Activated gamma-delta T cell treated with anti-CD3 and anti-CD28 coated beads, Interleukin-2, amount 50 U/mL, for 16 hours (primary cell): ENCODE data around the gene ZNF383.
A peak's percentile ranks its signal among the peaks of the same experiment; 100 is the strongest.
"Not testable (repeated sequence)": the region's sequence is repeated elsewhere in the genome, so short reads cannot be mapped to it uniquely, and the experiment has no call there.

Experiments
- DNase-seq: peaks from one replicate; pipeline ENCODE4 v3.0.0-alpha.2; 2020; ENCODE audit warnings: low read depth

ZNF383 gene

DNA sequence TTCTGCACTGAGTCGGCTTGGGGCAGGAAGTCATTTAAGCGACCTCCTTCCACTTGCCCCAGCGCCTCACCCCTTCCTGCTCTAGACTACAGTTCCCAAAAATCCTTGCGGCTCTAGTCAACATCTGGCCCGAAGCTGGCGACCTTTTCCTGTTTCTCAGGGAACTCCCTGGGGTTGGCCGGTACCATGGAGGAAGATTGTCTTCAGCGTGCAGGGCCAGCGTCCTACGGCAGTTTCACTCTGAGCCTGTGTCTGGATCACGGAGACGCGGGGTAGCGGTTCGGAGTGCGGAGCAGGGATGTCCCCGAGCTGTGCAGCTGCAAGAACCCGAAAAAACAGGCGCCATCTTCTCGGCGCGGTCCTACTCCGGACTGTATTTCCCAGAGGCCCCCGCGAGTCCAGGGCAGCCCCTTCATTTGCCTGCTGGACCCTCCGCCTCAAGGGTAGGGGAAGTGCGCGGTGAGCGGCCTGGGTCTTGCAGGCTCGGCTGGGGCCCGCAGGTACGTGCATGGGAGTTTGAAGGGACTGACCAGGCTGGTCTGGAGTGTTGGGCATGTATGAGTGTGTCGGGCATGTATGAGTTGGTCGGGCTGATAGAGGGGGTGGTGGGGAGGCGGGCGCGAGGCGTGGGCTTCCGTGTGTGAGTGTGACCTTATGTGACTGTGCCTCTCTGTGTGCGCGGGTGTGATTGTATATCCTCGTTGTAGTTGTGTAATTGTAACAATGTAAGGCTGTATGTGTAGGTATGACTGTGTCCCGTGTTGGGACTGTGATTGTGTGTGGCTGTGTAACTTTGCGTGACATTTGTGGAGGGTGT, at the start of gene ZNF383:
Gene ZNF383 (plus strand): TSS at position 440 of the 817 bp plus-strand sequence. CDS start 12,240 bp downstream, outside the sequence.
- DNase-seq, result peak; percentile 70

GRCh38 chr19:37172368-37173366, 45.3 kb upstream of the ZNF383 start, which contains the start of gene ZNF585A:
Gene ZNF585A, minus strand, starts transcription at chr19:37172695. Its CDS starts 2,785 bp downstream, at chr19:37169910.
- DNase-seq, result peak; percentile 83

GRCh38 chr19:37186071-37186470, 31.9 kb upstream of the ZNF383 start:
- DNase-seq, result not testable (repeated sequence)

GRCh38 chr19:37195248-37195647, 22.8 kb upstream of the ZNF383 start:
- not testable (repeated sequence) for DNase-seq

- not testable (repeated sequence) for DNase-seq
These were observed 20.9 kb upstream of the ZNF383 start for GRCh38 chr19:37197115-37197514.

DNA sequence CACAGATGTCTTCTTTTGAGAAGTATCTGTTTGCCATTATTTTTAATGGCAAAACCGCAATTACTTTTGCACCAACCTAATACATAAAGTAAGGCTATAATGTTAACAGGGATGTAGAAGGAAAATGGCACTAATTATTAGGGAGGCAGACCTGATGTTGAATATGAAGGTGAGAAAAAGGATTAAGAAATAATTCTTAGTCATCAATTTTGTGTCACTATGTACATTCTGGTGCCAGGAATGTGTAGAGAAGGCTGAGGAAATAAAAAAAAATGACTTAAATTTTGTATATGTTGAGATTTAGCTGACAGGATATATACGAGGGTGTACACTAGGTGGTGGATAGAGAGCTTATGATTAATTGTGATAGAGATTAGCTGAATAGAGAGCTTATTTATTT, 20.2 kb upstream of the ZNF383 start:
- DNase-seq, result no peak

- DNase-seq, result no peak
These were observed 587 bp upstream of the ZNF383 start for GRCh38 chr19:37217480-37217774.

- no peak for DNase-seq
These were observed 550 bp downstream of the ZNF383 start for GRCh38 chr19:37218592-37218935.

GRCh38 chr19:37220383-37220782, 2.4 kb downstream of the ZNF383 start:
- no peak for DNase-seq

- no peak for DNase-seq
These were observed 3.1 kb downstream of the ZNF383 start for GRCh38 chr19:37221136-37221535.

GRCh38 chr19:37226248-37226647, 8.2 kb downstream of the ZNF383 start:
- no peak for DNase-seq

DNA sequence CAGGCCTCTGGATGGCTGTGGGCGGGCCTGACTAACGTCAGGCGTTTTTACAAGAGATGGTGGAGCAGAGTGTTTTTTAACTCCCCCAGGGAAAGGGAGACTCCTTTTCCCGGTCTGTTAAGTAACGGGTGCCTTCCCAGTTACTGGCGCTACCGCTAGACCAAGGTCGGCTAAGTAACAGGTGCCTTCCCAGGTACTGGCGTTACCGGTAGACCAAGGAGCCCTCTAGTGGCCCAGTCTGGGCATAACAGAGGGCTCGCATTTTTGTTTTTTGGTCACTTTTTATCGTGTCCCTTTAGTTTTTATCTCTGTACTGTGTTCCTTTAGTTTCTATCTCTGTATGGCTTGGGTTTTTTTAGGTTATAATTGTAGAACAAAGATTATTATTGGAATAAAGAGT, 10.0 kb downstream of the ZNF383 start:
- no peak for DNase-seq

DNA sequence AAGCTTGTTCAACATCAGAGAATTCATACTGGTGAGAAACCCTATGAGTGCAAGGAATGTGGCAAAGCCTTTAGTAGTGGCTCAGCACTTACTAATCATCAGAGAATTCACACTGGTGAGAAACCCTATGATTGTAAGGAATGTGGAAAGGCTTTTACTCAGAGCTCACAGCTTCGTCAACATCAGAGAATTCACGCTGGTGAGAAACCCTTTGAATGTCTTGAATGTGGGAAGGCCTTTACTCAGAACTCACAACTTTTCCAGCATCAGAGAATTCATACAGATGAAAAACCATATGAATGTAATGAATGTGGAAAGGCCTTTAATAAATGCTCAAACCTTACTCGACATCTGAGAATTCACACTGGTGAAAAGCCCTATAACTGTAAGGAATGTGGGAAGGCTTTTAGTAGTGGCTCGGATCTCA, 25.2 kb downstream of the ZNF383 start:
- no peak for DNase-seq

GRCh38 chr19:37251308-37252229, 33.6 kb downstream of the ZNF383 start:
- no peak for DNase-seq

GRCh38 chr19:37263028-37263427, 45.0 kb downstream of the ZNF383 start:
- DNase-seq, result not testable (repeated sequence)

DNA sequence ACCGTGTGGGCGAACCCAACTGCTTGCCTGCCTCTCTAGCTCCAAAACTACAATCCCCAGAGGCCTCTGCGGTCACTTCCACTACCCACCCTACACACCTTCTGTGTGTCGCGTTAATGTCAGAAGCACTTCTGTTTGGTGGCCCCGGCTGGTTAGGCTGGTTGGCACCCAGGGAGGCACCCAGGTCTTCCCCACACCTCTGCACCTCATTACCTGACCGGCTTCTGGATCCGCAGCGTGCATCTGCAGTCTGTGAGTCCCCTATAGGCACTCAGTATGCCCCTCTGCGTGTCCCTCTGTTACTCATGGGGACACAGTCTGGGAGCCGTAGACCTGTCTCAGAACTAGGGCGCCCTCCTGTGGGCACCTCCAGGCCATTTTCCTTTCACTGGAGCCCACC, 49.0 kb downstream of the ZNF383 start:
- DNase-seq, result not testable (repeated sequence)

DNA sequence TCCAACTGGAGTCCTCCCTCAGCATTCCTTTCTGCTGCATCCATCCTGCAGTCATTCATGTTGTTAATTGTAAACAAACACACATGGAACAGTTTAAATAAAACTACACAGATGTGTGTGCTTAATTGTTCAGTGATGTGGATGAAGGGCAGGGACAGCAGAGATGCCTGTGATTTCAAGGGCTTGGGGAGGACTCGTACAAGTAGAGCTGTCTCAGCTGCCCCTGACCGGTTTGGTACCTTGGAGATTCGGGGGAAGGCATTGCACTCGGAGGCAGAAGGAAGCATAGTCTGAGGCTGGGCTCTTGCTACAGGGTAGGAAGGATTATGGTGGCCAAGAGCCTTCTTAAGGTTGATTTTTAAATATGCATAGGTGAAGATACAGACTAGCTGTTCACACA, 49.7 kb downstream of the ZNF383 start:
- not testable (repeated sequence) for DNase-seq

- not testable (repeated sequence) for DNase-seq
These were observed 62.6 kb downstream of the ZNF383 start for GRCh38 chr19:37280656-37281055.

GRCh38 chr19:37284020-37284419, 66.0 kb downstream of the ZNF383 start:
- not testable (repeated sequence) for DNase-seq

- DNase-seq, result not testable (repeated sequence)
These were observed 71.2 kb downstream of the ZNF383 start for GRCh38 chr19:37289229-37289628.
